ENCODE measurements around the gene XAGE2.
"Not testable (repeated sequence)": the region's sequence is repeated elsewhere in the genome, so short reads cannot be mapped to it uniquely, and the experiment has no call there.

Gene XAGE2, protein sequence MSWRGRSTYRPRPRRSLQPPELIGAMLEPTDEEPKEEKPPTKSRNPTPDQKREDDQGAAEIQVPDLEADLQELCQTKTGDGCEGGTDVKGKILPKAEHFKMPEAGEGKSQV

DNA sequence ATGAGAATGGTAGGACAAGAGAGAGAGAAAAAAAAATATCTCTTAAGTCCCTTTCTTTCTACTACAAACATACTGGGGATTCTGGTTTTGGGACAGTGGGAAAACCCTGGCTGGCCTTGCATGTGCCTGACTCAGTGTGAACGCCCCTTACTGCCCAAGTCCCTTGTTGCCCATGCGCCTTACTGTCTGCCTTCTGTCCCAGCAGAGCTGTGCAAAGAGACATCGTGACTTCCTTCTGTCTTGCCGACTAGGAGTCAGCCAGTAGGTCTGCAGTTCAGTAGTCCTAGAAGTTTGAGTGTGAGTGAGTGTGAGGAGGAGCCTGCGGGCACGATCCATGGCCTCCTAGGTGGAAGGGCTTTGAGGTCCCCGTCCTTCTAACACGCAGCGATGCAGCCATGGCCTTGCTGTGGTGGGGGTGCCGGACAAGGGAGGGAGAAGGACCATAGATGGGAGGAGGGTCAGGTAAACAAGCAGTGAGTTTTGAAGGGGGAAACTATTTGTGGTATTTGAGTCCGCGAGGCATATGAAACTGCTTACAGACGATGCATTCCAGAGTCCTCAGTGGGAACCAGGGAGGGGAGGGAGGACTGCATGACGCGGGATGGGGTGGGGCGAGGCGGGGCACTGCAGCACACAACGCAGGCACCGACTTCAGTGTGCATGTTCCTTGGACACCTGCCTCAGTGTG lies at the start of gene XAGE2:
TSS of gene XAGE2 (plus strand) at position 654 of the 688 bp plus-strand sequence. CDS start 994 bp downstream, outside the sequence.
- in situ Hi-C loops (cut with HindIII; ENCODE audit: low sequenced_read_pairs): no loop called here

DNA sequence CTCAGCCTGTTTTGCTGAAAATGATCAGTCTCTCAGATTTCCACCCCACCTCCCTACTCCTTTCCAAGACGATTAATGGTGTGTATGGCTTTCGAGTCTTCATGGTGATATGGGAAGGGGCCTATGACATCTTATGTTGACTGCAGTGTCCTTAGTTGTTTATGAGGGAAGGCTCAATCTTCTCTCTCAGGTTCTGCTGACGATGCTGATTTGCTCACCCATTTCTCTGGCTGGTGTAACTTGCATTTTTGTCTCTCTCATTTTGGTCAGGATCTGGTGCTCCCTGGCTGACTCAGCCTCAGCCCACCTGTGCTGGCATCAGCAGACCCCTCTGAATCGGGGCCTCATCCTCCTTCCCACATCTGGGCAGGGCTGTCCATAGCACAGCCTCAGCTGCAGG lies 31.4 kb upstream of the XAGE2 start:
- in situ Hi-C loops (cut with HindIII; ENCODE audit: low sequenced_read_pairs): no loop called here

DNA sequence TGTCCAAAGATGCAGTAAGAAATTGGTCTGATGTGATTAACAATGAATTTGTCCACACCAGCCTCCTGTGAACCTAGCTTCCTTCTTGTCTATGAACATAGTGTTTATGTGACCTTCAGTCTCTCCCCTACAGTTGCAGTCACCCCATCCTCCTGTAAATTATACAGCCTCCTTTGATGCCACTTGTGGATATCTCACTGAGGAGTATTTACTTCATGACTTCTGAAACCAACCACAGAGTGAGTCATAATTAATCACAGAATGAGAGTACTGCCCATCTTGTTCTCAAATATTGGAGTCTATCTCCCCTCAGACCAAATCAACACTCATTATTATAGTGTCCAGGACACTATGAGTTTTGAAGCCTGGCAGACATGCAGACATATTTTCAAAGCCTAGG lies 27.3 kb upstream of the XAGE2 start:
- in situ Hi-C loops (cut with HindIII; ENCODE audit: low sequenced_read_pairs): no loop called here

DNA sequence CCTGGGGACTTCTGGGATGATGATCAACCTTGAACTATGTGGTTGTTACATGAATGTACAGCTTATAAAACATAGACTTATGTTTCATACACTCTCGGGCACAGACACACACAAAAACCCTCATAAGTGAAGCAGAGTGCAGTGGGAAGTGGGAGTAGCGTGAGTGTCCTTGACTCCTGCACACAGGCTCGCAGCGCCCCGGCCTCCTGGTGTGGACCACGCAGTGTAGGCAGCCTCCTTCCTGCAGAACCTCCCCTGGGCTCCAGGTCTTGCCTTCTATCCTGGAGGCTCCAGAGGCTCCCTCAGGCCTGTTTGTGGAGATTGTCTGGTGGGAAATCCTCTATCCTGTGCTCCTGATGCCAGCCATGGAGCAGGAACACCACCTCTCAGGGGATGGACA lies 25.7 kb upstream of the XAGE2 start:
- in situ Hi-C loops (cut with HindIII; ENCODE audit: low sequenced_read_pairs): not testable (repeated sequence)

DNA sequence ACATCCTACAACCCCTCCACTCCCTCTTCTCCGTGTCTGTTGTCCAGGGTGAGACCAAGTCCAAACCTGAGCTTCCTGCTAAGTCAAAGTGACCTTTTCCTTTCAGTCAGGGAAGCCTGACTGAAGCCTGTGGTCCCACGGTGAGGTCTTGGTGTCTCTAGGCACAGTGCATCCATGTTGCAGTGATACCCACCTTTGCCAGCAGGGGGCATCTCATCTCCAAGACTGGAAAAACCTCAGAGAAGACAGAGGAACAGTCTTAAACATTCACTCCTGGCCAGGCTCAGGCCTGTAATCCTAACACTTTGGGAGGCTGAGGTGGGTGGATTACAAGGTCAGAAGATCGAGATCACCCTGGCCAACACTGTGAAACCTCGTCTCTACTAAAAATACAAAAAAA lies 23.4 kb upstream of the XAGE2 start:
- in situ Hi-C loops (cut with HindIII; ENCODE audit: low sequenced_read_pairs): not testable (repeated sequence)

DNA sequence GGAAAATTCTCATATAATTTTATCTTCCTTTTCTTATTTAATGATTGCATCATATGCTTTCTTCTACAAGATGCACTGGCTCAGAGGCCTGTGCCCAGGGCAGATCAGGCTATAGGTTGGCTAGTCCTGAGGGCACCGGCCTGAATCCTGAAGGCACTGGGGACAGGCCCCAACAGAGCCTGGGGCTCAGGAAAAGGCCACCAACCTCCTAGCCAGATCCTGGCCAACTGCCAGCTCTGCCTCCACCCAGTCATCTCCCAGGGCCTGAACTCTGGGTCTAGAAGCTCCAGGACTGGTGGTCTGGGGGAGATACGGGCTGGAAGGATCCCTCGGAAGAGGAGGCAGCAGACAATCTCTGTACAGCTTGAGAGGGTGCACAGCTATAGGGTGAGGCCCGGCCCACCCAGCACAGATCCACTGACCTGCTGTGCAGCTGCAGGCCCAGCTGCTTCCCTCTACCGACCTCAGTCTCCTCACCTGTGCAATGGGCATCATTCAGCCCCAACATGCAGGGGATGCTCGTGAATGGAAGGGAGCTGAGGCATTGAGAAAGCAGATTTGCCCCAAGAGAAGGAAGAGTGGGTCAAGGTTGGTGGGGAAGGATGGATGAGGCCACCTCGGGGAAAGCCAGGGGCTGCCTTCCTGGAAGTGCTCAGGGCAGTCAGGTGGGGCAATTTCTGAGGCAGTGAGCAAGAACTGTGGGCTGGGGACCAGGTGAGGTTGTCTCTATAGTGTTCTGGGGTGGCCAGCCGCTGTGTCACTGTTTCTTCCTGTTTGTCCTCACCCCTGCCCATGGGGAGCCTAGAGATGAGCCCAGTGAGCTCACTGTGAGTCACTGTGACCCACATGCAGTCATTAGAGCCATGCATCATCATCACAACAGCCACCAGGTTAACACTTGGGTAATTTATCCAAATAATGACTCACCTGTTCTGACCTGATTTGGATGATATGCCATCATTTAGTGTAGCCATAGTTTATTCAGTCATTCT lies 22.4 kb upstream of the XAGE2 start:
- in situ Hi-C loops (cut with HindIII; ENCODE audit: low sequenced_read_pairs): no loop called here

DNA sequence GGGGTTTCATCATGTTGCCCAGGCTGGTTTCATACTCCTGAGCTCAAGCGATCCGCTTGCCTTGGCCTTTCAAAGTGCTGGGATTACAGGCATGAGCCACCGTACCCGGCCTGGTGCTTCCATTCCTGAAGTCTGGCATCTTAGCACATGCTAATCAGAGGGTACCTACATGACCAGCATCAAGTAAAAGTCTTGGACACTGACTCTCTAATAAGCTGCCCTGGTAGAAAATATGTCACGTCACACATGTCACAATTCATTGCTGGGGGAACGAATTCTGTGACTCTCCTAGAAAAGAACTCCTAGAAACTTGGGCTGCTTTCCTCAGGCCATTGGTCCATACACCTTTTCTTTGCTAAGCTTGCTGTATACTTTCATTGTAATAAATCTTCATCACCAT lies 19.1 kb upstream of the XAGE2 start:
- in situ Hi-C loops (cut with HindIII; ENCODE audit: low sequenced_read_pairs): no loop called here

DNA sequence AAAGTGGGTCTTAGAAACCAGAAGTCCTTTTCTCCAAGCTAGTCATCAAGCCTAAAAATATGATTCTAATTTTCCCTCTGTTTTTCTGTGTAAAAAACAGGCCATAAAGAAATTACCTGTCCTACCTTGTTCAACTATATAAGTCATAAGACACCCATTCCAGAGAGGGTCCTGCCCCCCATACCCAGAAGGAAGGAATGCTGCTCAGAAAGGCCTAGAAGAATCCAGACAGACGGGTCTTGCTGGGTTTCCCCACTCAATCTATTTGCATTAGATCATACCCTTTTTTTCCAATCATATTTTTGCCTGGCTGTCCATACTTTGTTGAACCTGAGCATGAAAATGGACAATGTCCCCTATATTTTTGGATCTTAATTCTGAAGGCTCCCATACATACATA lies 16.3 kb upstream of the XAGE2 start:
- in situ Hi-C loops (cut with HindIII; ENCODE audit: low sequenced_read_pairs): no loop called here

DNA sequence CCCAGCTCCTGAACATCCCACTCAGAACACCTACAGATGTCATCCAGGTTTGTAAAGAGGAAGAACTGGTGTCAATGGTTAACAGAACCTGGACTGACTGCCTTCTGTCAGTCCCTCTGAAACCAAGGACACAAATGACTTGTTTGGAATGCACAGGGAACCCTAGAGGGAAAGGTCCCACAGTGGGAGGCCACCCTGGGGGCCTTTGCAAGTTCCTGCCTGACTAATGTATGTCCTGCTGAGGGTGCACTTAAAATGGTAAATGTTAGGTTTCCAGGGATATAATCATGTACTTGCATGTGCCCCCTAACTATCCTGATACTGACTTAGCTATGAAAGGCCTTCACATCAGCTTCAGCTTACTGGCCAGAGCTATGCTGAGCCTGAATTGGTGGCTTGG lies 15.0 kb upstream of the XAGE2 start:
- in situ Hi-C loops (cut with HindIII; ENCODE audit: low sequenced_read_pairs): no loop called here

DNA sequence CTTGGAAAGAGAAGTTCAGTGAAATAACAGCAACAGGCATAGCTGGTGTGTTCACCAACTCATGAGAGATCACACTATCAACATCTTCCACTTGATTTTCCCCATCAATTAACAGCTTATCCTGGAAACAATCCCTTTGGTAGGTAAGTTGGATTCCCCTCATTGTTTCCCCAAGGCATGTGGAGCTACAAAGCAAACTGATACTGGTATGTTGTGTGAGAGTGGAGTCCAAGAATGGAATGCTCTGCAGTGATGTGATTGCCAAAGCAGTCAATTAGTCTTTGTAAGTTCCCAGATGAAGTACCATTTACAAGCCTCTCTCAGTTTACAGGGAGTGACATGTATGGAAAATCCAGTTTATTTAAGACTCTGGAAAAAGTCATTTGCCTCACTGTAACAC lies 13.7 kb upstream of the XAGE2 start:
- in situ Hi-C loops (cut with HindIII; ENCODE audit: low sequenced_read_pairs): no loop called here

DNA sequence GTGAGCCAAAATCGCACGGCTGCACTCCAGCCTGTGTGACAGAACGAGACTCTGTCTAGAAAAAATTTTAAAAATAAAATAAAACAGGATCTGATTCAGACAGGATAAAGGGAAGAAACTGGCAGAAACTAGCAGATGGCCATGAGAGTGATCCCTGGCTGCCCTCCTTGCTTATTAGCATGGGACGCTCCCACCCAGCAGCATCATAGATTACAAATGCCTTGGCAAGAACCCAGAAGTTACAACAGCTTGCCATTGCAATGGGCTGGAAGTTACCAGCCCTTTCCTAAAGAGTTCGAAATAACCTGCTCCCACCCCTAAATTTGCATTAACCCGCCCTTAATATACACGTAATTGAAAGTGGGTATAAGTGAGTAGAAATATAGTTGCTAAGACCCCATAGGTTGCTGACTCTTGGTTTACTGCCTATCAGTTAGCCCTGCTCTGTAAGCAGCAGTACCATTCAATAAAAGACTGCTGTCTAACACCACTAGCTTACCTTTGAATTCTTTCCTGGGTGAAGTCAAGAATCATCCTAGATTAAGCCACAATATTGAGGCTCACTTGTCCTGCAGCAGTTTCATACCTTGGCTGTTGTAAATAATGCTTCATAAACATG lies 9.1 kb upstream of the XAGE2 start:
- in situ Hi-C loops (cut with HindIII; ENCODE audit: low sequenced_read_pairs): no loop called here

DNA sequence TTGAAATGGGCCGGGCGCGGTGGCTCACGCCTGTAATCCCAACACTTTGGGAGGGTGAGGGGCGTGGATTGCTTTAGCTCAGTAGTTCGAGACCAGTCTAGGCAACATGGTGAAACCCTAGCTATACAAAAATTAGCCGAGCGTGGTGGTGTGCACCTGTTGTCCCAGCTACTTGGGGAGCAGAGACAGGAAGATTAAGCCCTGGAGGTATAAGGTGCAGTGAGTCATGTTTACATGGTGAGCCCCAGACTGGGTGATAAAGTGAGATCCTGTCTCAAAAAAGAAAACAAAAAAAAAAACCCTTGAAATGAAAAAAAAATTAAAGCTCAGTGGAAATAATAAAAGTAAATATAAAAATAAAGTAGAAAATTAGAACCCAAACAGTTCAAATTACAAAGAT lies 6.9 kb upstream of the XAGE2 start:
- in situ Hi-C loops (cut with HindIII; ENCODE audit: low sequenced_read_pairs): no loop called here

DNA sequence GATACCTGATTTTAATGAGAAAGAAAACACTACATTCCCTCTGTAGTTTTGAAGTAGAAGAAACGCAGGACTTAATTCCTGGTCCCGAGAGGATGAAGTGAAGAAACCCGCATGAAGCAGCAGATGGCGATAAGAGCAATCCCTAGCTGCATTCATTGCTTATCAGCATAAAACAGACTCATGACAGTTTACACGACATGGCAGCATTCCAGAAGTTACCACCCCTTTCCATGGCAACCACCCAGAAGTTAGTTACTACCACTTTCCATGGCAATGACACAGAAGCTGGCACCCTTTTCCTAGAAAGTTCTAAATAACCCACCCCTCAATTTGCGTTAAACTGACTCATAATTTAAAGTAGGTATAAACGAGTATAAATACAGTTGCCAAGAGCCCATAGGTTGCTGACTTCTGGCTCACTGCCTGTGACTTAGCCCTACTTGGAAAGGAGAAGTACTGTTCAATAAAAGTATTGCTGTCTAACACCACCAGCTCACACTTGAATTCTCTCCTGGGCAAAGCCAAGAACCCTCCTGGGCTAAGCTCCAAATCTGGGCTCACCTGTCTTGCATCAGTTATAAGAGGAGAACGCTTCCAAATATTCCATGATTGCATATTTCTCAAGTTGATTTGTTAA lies 5.5 kb upstream of the XAGE2 start:
- in situ Hi-C loops (cut with HindIII; ENCODE audit: low sequenced_read_pairs): no loop called here

DNA sequence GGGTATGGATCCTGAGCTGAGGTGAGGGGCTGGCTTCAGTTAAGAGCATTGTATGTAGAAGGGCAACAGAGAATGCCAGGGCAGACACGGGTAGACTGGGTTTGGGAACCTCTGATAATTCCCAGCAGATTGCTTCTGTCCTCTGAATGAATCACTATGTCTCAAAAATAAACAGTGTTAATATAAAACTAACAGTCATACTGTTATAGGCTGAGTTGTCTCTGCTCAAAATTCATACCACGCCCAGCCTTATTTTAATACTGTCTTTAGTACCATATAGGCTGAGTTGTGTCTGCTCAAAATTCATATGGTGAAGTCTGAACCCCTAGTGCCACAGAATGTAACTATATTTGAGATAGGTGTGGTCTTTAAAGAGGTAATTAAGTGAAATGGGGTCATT lies 10.0 kb downstream of the XAGE2 start:
- in situ Hi-C loops (cut with HindIII; ENCODE audit: low sequenced_read_pairs): no loop called here

DNA sequence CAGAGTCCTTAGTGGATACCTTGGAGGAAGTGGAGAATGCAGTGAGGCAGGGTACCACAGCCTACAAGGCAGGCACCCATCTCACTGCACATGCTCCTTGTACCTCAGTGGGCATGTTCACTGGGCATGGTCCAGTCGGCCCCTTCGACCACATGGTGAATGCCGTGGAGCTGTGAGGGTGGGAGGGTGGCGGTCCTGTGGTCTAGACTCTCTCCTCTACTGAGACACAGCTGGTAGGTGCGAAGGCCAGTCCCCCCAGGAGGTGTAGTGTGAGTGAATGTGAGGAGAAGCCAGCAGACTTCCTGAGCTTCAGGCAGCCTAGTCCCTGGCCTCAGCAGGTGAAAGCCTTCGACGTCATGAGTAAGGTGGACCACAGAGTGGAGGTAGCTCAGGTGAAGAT lies 12.2 kb downstream of the XAGE2 start:
- in situ Hi-C loops (cut with HindIII; ENCODE audit: low sequenced_read_pairs): no loop called here

DNA sequence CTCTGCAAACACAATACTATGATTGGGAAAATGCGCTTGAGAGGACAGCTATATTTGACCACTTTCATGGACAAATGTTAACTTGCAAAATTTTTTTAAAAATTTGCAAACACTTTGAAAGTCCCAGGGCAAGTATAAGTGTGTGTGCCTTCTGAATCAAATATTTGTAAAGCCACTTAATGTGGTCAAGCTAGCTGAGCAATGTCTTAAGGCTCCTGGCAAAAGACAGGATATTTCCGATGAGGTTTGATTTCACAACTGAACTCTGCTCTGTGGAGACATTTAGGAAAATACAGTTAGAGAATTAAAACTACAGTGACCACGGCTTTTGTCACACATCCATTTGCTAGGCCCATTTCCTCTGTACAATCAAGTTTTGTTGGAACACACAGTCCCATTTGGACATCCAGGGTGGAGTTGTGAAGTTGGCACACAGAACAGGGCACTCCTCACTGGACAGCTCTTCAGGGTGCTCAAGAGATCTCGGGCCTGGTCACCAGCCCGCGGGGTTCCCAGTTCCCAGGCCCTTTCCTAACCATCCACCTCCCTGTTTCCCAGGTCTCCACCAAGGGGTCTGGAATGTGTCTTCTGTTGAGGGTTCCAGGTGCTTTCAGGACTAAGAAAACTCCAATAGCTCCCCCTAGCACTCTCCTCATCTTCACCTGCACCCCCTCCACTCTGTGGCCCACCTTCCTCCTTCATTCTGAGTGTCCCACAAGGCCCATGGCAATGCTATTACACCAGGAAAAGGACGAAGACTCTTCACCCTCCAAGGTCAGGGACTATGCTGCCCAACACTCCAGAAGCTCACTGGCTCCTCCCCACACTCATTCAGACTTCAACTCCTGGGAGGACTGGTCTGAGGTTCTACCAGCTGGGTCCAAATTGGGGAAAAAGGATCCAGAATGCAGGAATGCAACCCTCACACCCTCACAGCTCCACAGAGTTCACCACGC lies 41.9 kb downstream of the XAGE2 start:
- in situ Hi-C loops (cut with HindIII; ENCODE audit: low sequenced_read_pairs): no loop called here

DNA sequence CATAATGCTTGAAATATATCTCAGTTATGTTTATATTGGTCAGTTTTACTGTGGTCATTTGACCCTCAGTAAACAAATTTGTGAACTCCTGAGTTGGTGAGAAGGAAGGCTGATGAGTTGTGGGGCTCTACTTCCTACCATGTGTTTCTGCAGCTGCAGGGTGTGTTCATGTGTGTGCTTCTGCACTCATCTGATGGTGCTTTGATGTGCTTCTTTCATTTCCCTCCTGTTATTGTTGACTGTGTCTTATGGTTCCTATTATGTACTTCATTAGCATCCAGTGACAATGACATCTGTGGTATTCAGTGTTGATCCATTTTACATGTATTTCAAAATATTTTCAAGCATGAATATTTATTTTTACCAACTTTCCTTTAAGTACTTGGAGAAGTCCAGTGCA lies 46.5 kb downstream of the XAGE2 start:
- in situ Hi-C loops (cut with HindIII; ENCODE audit: low sequenced_read_pairs): no loop called here

DNA sequence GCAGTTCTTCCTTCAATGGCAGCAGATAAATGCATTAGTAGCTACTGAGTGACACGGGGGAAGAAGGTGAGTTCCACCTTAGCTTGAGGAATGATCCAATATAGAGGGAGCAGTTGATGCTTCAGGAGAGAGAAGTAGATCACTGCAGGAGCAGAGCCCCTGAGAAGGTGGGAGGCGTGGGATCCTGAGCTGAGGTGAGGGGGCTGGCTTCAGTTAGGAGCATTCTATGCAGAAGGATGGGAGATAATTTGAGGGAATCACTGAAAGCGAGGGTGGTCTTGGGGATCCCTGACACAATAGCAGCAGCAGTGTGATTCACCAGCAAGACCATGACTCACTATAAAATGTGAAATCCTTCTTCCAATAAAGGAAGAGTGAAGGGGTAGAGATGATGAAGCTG lies 48.0 kb downstream of the XAGE2 start:
- in situ Hi-C loops (cut with HindIII; ENCODE audit: low sequenced_read_pairs): no loop called here

DNA sequence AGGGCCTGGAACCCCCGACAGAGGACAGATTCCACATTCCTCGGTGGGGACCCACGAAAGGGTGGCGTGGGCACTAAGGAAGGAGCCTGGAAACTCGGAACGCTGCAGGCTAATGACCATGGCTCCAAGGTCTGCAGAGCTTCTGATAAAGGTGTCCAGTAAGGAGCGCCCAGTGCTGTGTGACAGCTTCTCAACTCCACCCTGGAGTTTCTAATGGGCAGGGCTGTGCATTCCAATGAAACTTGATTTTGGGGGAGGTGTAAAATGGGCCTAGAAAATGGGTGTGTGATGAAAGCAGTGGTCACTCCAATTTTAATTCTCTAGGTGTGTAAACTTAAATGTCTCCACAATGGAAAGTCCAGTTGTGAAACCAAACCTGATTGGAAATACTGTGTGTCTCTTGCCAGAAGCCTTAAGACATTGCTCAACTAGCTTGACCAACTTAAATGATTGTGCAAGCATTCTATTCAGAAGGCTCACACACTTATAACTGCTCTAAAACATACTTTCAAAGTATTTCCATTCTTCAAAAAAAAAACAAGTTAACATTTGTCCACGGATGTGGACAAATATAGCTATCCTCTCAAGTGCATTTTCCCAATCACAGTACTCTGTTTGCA lies 52.1 kb downstream of the XAGE2 start:
- in situ Hi-C loops (cut with HindIII; ENCODE audit: low sequenced_read_pairs): no loop called here
